ENCODE results near the gene CDC42EP5.

CDC42EP5 gene

DNA sequence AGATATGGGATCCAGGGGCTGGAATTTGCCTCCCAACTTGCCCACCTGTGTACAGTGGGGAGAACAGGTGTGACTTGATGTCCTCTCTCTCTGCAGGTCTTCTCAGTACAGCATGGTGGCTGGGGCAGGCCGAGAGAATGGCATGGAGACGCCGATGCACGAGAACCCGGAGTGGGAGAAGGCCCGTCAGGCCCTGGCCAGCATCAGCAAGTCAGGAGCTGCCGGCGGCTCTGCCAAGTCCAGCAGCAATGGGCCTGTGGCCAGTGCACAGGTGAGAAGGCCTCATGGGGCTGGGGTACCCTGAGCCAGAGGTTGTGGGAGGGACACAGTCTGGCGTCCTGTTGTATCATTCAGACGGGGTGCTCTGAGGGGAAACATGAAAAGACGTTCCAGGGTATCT, 21.1 kb downstream of the CDC42EP5 start:
- Histone ChIP-seq H3K79me2 (ENCODE audit: insufficient read depth, low read length) (peaks cover 83% of the 10 kb centered on the region), H3K4me2 (ENCODE audit: insufficient read depth, low read length) (peak overlapping the region; percentile 99; the same call in 1 of the 2 replicates), H3K27ac (ENCODE audit: low read length) (no peak overlapping the region), H3K9ac (ENCODE audit: low read depth, low read length) (no peak overlapping the region), H3K36me3 (ENCODE audit: insufficient read depth, low read length) (peaks cover 74% of the 10 kb centered on the region), H3K27me3 (ENCODE audit: insufficient read depth, low read length, poor library complexity) (no peaks in the 10 kb centered on the region), H4K20me1 (ENCODE audit: insufficient read depth, low read length) (peaks cover 77% of the 10 kb centered on the region), H3K4me1 (ENCODE audit: insufficient read depth, low read length) (peaks cover 40% of the 10 kb centered on the region), H2AFZ (ENCODE audit: low read depth, low read length) (no peak overlapping the region), H3K9me3 (ENCODE audit: insufficient read depth, low read length, severe bottlenecking) (no peaks in the 10 kb centered on the region), H3K4me3 (ENCODE audit: low read depth in 1 of 2, low read length in 2 of 2) (no peak overlapping the region; a peak in 1 of 4 replicates)
- TF ChIP-seq EZH2 (IDR thresholded peaks at IDR 0.05; ENCODE audit: borderline replicate concordance, low read depth, low read length, severe bottlenecking) = no peak
- TF ChIP-seq, protein P1, sequence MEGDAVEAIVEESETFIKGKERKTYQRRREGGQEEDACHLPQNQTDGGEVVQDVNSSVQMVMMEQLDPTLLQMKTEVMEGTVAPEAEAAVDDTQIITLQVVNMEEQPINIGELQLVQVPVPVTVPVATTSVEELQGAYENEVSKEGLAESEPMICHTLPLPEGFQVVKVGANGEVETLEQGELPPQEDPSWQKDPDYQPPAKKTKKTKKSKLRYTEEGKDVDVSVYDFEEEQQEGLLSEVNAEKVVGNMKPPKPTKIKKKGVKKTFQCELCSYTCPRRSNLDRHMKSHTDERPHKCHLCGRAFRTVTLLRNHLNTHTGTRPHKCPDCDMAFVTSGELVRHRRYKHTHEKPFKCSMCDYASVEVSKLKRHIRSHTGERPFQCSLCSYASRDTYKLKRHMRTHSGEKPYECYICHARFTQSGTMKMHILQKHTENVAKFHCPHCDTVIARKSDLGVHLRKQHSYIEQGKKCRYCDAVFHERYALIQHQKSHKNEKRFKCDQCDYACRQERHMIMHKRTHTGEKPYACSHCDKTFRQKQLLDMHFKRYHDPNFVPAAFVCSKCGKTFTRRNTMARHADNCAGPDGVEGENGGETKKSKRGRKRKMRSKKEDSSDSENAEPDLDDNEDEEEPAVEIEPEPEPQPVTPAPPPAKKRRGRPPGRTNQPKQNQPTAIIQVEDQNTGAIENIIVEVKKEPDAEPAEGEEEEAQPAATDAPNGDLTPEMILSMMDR (IDR thresholded peaks at IDR 0.05; ENCODE audit: borderline replicate concordance, extremely low read depth, low read length, poor library complexity, severe bottlenecking) = no peak
- ATAC-seq (ENCODE audit: insufficient read depth, low read depth) (no peak), DNase-seq (no peak)

DNA sequence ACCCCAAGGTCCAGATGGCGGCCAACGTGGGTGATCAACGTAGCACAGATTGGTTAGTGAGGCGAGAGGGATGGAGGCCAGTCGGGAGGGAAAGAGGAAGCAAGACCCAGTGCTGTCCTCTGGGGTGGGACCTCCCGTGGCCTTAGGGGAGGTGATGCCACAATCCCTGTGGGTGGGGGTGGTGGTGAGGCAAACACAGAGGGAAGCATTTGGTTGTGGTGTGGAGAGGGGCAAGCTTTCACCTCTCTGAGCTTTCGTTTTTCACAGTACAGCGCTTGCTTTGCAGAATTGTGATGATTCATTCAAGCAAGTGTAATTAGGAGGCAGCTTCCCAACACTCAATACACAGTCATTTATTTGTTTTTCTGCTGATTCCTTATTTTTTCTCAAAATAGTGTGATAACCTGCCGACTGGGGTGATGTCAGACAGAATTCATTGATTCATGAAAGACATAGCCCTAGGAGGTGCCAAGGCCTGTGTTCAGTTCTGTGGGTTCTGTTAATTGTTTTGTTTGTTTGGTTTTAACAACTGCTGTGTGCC, 21.7 kb downstream of the CDC42EP5 start:
- Histone ChIP-seq H3K79me2 (ENCODE audit: insufficient read depth, low read length) (peaks cover 87% of the 10 kb centered on the region), H3K9ac (ENCODE audit: low read depth, low read length) (peak overlapping the region; percentile 71; the same call in 1 of the 2 replicates), H4K20me1 (ENCODE audit: insufficient read depth, low read length) (peaks cover 71% of the 10 kb centered on the region), H3K9me3 (ENCODE audit: insufficient read depth, low read length, severe bottlenecking) (no peaks in the 10 kb centered on the region), H2AFZ (ENCODE audit: low read depth, low read length) (no peak overlapping the region), H3K36me3 (ENCODE audit: insufficient read depth, low read length) (peaks cover 70% of the 10 kb centered on the region), H3K4me2 (ENCODE audit: insufficient read depth, low read length) (peak overlapping the region; percentile 99), H3K27ac (ENCODE audit: low read length) (no peak overlapping the region), H3K4me3 (ENCODE audit: low read depth in 1 of 2, low read length in 2 of 2) (peak overlapping the region in 1 of 2 experiments; percentile 99; a peak in 2 of 4 replicates), H3K27me3 (ENCODE audit: insufficient read depth, low read length, poor library complexity) (no peaks in the 10 kb centered on the region), H3K4me1 (ENCODE audit: insufficient read depth, low read length) (peaks cover 44% of the 10 kb centered on the region)
- TF ChIP-seq, protein P1 (IDR thresholded peaks at IDR 0.05; ENCODE audit: borderline replicate concordance, extremely low read depth, low read length, poor library complexity, severe bottlenecking) = no peak
- TF ChIP-seq EZH2 (IDR thresholded peaks at IDR 0.05; ENCODE audit: borderline replicate concordance, low read depth, low read length, severe bottlenecking) = no peak
- no peak for ATAC-seq (ENCODE audit: insufficient read depth, low read depth)
- no peak for DNase-seq

DNA sequence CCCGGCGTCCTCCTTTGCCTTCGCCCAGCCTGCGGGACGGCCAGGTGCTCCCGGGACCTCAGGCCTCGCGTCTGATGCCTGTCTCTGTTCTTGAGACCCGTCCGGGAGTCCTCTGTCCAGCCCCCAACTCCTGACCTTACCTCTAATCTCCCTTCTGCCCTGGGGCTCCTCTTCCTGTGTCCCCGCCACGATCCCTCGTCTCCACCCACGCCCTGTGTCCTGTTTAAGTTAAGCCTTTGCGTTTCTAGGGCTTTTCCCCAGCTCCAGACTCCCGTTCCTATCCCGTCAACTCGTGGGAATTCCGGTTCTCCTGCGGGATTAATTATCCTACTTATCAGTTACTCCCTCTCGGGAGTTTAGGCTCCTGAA, 23.4 kb downstream of the CDC42EP5 start:
- peak overlapping the region; percentile 97 for H3K27ac ChIP-seq (ENCODE audit: low read length)

More for the DNA sequence above, 23.4 kb downstream of the CDC42EP5 start:
- peak overlapping the region; percentile 97; the same call in 1 of the 2 replicates for H2AFZ ChIP-seq (ENCODE audit: low read depth, low read length)
- peak overlapping the region; percentile 71 for H3K9ac ChIP-seq (ENCODE audit: low read depth, low read length)
- H4K20me1 ChIP-seq (ENCODE audit: insufficient read depth, low read length) = peaks cover 54% of the 10 kb centered on the region
- peak overlapping the region; percentile 75 to 99 for H3K4me3 ChIP-seq (ENCODE audit: low read depth in 1 of 2, low read length in 2 of 2)
- ATAC-seq (ENCODE audit: insufficient read depth, low read depth) (no peak), DNase-seq (no peak)
- TF ChIP-seq, protein P1 (IDR thresholded peaks at IDR 0.05; ENCODE audit: borderline replicate concordance, extremely low read depth, low read length, poor library complexity, severe bottlenecking) = no peak
- TF ChIP-seq EZH2 (IDR thresholded peaks at IDR 0.05; ENCODE audit: borderline replicate concordance, low read depth, low read length, severe bottlenecking) = no peak
- H3K27me3 ChIP-seq (ENCODE audit: insufficient read depth, low read length, poor library complexity) = no peaks in the 10 kb centered on the region
- peaks cover 66% of the 10 kb centered on the region for H3K36me3 ChIP-seq (ENCODE audit: insufficient read depth, low read length)
- H3K4me1 ChIP-seq (ENCODE audit: insufficient read depth, low read length) = peaks cover 47% of the 10 kb centered on the region
- peak overlapping the region; percentile 99 for H3K4me2 ChIP-seq (ENCODE audit: insufficient read depth, low read length)
- H3K9me3 ChIP-seq (ENCODE audit: insufficient read depth, low read length, severe bottlenecking) = no peaks in the 10 kb centered on the region
- peaks cover 91% of the 10 kb centered on the region for H3K79me2 ChIP-seq (ENCODE audit: insufficient read depth, low read length)

Data from DND-41 (cell line).